Measurements from ENCODE around the gene SEMA5A.

Gene SEMA5A

GRCh38 chr5:9115093-9115492, 430.8 kb downstream of the SEMA5A start:
- H3K4me3 Mint-ChIP-seq = no peak overlapping the region
- H3K27ac Mint-ChIP-seq = no peak overlapping the region
- peaks cover 22% of the 10 kb centered on the region for H3K9me3 Mint-ChIP-seq
- no peaks in the 10 kb centered on the region for H3K4me1 Mint-ChIP-seq
- DNase-seq = no peak
- peaks cover 56% of the 10 kb centered on the region for H3K36me3 Mint-ChIP-seq (ENCODE audit: low read depth)
- H3K27me3 Mint-ChIP-seq (ENCODE audit: low read depth, poor library complexity) = no peaks in the 10 kb centered on the region
- no peak for TF ChIP-seq CTCF (IDR thresholded peaks at IDR 0.05)

GRCh38 chr5:9112520-9113291, 433.2 kb downstream of the SEMA5A start:
- Mint-ChIP-seq H3K36me3 (ENCODE audit: low read depth) (peaks cover 62% of the 10 kb centered on the region), H3K27ac (no peak overlapping the region)

GRCh38 chr5:9108162-9108561, 437.7 kb downstream of the SEMA5A start:
- DNase-seq = no peak
- Mint-ChIP-seq H3K4me1 (no peaks in the 10 kb centered on the region), H3K36me3 (ENCODE audit: low read depth) (peaks cover 26% of the 10 kb centered on the region), H3K27ac (no peak overlapping the region), H3K27me3 (ENCODE audit: low read depth, poor library complexity) (no peaks in the 10 kb centered on the region), H3K9me3 (no peaks in the 10 kb centered on the region), H3K4me3 (no peak overlapping the region)
- TF ChIP-seq CTCF (IDR thresholded peaks at IDR 0.05) = no peak

More at GRCh38 chr5:9112520-9113291, 433.2 kb downstream of the SEMA5A start:
- Mint-ChIP-seq H3K4me1 (no peaks in the 10 kb centered on the region), H3K27me3 (ENCODE audit: low read depth, poor library complexity) (no peaks in the 10 kb centered on the region), H3K9me3 (peaks cover 22% of the 10 kb centered on the region), H3K4me3 (no peak overlapping the region)
- no peak for DNase-seq
- no peak for TF ChIP-seq CTCF (IDR thresholded peaks at IDR 0.05)

- no peak for DNase-seq
- no peak overlapping the region for H3K27ac Mint-ChIP-seq
- peaks cover 21% of the 10 kb centered on the region for H3K36me3 Mint-ChIP-seq (ENCODE audit: low read depth)
- H3K4me3 Mint-ChIP-seq = no peak overlapping the region
- no peaks in the 10 kb centered on the region for H3K27me3 Mint-ChIP-seq (ENCODE audit: low read depth, poor library complexity)
- TF ChIP-seq CTCF (IDR thresholded peaks at IDR 0.05) = no peak
- no peaks in the 10 kb centered on the region for H3K4me1 Mint-ChIP-seq
- no peaks in the 10 kb centered on the region for H3K9me3 Mint-ChIP-seq
These were observed 440.0 kb downstream of the SEMA5A start for GRCh38 chr5:9105851-9106250.

- H3K9me3 Mint-ChIP-seq = no peaks in the 10 kb centered on the region
- no peaks in the 10 kb centered on the region for H3K4me1 Mint-ChIP-seq
- no peak overlapping the region for H3K27ac Mint-ChIP-seq
- no peak for TF ChIP-seq CTCF (IDR thresholded peaks at IDR 0.05)
- no peaks in the 10 kb centered on the region for H3K27me3 Mint-ChIP-seq (ENCODE audit: low read depth, poor library complexity)
- H3K36me3 Mint-ChIP-seq (ENCODE audit: low read depth) = peaks cover 14% of the 10 kb centered on the region
- H3K4me3 Mint-ChIP-seq = no peak overlapping the region
- no peak for DNase-seq
These were observed 441.1 kb downstream of the SEMA5A start for GRCh38 chr5:9104571-9105339.

All from nephron progenitor cell (in vitro differentiated cells).